GM18909 (cell line): ENCODE data around the gene CYGB.
"Not testable (repeated sequence)": the region's sequence is repeated elsewhere in the genome, so short reads cannot be mapped to it uniquely, and the experiment has no call there.

Source experiments
- ATAC-seq: cut with Tn5 transposase; IDR thresholded peaks from one replicate; pipeline ENCODE4 v1.9.1; 2021; ENCODE audit warnings: mild to moderate bottlenecking; ENCODE audit not compliant: unreplicated experiment, poor library complexity

Gene CYGB

DNA sequence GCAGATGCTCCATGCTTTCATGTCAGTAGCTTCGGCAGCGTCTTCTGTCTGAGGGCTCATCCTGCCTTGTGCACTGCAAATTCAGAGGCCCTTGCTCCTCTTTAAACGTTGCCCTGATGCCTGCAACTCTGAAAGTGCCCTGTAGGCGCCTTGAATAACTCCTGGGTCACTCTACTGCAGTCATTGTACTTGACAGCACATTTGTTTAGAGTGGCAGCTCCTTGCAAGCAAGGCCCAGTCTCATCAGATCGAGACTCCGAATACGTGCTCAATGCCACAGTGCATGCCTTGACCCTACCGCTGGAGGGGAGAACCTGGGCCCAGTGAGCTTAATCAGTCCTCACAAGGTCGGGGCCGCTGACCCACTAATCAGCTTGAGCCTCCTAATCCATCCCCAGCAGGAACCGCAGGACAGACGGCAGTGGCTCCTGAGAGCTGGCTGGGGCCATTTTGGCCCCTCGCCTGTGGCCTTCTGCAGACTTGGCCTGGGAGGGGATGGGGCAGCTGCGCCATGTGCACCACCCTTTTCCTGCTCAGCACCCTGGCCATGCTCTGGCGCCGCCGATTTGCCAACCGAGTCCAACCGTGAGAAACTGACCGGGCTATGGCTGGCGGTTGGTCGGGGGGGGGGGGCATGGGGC lies 2.2 kb upstream of the CYGB start, which contains the start of gene PRCD:
Gene PRCD (plus strand): TSS at position 414 of the 641 bp plus-strand sequence. CDS start 98 bp downstream, at position 512.
- ATAC-seq = no peak

DNA sequence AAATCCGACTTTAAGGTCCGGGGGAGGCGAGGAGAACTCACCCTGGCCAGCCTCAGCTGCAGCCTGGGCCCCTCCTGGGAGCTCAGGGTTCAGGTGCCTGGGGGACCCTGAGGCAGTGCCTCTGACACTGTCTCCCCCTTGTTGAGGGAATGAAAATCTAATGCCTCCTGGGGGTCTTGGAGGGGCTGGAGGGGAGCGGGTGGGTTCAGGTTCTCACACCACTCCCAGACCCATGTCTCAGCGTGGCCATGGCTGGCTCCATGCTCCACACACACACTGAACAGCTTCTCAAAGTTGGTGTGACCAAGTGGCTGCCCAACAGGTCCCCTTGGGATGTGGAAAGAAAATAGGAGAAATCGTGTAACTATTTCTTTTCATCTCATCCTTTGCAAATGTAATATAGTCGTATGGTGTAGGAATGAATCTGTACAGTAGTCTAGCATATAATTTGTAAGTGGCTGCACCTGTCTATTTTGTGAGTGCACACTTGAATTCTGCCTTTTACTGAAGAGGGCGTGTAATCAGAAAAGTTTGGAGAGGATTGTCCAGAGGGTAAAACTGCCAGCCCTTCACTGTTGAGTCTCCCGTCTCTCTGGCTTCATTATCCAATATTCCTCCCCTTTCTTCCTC lies 1.5 kb upstream of the CYGB start:
- ATAC-seq = no peak

DNA sequence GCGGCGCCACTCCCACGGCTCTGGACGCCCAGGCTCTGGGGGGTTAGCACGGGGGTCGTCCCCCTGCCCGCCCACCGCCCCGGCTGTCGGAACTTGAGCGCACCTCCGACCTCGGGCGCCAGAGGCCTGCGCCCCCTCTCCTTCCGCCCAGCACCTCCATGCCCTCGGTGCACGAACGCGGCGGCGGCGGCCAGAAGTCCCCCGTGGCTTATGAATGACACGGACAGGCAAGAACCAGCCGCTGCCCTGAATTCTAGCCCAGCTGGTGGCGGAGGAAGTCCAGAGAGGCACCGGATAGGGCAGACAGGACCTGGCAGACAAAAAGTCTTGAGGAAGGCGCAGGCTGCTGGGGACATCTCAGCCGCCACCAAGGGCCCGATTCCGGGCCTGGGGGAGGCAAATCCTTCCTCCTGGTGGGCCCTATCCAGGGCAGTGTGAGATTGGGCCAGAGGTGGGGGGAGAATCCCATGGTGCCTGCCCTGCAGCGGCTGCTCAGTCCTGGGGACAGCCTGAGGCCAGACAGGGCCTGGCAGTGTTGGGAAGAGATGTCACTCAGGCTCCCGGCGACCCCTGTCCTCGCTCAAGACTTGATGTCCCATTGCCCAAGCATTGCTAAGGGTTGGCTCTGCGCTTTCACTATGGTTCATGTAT lies 897 bp upstream of the CYGB start:
- ATAC-seq = no peak

DNA sequence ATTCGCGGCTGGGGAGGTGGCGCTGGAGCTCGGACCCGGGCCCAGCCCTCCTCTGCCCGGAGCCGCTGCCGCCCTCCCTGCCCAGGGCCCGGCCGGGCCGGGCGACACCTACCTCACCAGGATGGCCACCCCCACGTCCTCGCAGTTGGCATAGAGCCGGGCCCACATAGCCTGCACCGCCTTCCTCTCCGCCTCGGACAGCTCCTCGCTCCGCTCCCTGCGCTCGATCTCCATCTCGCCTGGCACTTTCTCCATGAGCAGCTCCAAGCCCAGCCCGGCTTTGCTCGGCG lies 276 bp downstream of the CYGB start:
- no peak for ATAC-seq

DNA sequence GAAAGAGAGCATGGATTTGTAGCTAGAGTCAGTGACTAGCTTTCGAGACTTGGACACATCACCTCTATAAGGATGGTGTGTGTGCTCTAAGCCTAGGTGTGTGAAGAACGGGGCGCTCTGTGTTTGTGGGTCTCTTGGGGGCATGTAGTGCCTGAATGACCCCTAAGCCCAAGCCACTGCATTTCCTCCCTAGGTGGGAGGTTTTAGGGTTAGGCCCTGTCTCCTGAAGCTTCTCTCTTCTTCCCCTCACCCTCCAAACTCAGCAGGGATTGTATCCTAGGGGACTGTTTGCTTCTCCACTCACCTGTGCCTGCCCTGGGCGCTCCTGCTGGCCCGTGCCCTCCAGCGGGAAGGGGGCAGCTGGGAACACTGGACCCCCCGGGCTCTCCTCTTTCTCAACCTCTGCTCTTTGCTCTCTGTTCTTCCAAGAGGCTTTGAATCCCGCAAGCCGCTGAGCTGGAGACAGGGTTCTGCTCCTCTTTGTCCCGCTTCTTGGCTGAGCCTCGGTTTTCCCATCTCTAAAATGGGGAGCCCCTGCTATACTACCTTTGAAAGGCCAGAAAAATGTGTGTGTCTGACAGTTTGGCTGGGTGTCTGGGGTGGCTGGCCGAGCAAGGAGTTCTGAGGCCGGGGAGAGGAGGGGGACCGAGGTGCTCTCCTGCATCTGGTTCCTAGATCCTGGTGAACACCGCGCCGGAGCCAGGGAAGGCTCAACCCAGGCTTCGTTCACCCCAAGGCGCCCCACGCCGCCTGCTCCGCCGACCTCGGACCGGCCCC lies 810 bp downstream of the CYGB start:
- ATAC-seq = no peak

DNA sequence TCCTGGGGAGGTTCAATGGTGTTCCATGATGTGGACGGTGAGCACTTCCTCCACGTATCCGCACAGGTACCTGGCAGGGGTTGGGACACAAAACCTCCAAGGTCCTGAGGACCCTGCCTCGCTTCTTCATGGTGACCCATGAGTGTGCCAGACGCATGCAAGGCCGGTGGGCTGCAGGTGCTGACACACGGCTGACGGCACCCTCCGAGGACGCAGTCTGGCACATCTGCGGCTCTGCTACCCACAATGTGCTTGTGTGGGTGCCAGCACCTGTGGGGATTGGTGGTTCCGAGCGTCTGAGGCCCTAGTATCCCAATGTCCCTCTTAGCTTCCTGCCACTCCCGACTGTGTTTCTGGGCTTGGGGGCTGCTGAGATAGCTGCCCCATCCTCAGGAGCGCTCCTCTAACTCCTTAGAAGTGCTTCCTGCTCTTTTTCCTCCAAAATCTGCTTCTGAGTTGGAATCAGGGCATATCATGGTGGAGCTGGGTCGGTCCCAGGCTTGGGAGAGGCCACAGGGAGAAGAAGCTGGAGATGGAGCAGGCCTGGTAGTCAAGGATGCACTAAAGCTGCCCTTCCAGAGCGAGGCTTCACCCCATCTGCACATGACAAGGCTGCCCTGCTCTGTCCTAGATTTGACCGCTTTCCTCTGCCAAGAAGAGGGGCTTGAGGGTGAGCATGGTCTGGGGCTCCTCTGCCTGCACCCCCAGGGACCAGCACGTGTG lies 1.6 kb downstream of the CYGB start:
- no peak for ATAC-seq

DNA sequence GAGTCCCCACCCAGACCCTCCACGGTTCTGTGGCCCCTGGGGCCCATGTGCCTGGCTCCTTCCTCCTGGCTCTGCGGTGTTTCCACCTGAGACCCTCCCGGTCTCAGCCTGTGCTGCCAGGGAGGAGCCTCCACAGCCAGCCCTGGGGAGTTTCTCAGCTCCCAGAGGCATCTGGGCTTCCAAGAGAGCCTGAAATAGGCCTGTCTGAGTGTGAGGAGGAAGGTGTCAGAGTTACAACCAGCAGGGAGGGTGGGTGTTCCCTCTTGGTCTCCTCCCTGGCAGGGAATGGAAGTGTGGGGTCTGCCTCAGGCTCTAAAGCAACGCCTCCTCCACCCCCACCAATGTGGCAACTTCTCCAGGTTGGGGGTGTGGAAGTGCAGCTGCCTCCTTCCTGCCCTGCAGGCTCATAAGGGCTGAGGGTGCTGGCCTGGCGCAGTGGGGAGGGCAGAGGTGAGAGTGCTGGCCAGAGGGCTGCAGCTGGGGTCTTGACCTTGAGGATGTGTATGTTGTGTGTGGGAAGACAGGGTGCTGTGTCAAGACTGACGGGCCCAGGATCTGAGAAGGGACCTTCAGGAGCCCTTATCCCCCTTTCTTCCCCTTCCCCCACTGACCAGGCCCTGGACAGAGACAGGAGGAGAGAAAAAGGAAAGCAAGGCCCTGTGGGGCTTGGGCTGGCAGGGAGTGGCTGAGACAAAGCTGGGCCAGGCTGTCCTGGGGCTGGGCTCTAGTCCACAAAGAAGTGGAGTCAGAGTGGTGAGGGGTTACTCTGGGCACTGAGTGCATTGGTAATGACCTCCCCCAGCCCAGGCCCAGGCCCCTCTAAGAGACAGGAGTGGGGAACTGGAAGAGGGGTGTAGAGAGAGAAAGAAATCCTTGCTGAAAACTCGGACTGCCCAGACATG lies 2.4 kb downstream of the CYGB start:
- no peak for ATAC-seq

DNA sequence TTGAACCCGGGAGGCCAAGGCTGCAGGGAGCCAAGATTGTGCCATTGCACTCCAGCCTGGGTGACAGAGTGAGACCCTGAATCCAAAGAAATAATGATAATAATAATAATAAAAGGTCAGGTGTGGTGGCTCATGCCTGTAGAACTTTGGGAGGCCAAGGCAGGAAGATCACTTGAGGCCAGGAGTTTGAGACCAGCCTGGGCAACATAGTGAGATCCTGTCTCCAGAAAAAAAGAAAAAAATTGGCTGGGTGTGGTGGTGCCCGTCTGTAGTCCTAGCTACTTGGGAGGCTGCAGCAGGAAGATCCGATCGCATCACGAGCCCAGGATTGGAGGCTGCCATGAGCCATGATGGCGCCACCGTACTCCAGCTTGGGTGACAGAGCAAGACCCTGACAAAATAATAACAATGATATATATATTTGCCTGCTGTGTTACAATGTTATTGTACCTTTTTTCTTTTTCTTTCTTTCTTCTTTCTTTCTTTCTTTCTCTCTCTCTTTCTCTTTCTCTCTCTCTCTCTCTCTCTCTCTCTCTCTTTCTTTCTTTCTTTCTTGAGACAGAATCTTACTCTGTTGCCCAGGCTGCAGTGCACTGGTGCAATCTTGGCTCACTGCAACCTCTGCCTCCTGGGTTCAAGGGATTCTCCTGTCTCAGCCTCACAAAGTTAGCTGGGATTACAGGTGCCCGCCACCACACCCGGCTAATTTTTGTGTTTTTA lies 3.7 kb downstream of the CYGB start:
- not testable (repeated sequence) for ATAC-seq

DNA sequence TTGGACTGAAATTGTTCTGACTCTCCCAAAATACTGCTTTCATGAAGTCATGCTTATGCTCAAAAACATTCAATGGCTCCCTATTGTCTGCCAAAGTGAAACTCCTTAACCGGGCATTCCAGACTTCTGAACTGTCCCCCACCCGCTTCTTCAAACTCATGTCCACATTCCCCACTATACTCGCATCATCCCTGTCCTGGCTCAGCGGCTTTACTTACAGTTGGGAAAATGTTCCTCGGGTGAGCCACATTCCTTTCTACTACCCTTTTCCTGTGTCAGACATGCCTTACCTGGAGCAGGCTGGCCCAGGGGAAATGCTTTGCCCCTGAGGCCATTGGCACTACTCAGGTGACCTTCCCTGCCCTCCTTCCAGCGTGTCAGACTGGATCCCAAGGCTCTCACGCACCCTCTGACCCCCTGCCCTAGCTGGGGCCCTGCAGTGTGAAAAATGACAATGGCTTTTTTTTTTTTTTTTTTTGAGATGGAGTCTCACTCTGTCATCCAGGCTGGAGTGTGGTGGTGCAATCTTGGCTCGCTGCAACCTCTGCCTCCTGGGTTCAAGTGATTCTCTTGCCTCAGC lies 5.3 kb downstream of the CYGB start:
- no peak for ATAC-seq

DNA sequence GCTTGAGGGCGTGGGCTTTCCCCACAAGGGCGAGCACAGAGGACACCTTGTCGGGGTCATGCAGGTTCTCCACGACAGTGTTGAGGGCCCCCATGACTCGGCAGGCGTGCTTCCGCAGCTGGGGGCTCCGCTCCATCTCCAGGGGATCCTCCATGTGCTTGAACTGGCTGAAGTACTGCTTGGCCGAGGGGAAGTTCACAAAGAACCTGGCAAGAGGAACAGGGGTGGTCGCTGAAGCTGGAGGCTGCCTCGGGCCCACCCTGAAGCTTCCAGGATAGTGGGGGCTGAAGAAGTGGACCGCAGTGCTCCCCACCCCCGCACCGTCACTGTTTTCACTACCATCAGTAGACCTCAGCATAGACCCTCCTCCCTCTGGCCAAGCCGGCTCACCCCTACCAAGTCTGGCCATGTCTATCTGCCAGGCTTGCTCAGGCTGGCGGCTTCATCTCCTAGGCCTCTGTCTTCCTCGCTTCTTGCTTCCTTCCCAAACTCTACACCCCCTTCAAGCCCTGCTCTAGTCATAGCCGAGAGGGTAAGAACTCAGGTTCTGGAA lies 5.9 kb downstream of the CYGB start:
- ATAC-seq = no peak

DNA sequence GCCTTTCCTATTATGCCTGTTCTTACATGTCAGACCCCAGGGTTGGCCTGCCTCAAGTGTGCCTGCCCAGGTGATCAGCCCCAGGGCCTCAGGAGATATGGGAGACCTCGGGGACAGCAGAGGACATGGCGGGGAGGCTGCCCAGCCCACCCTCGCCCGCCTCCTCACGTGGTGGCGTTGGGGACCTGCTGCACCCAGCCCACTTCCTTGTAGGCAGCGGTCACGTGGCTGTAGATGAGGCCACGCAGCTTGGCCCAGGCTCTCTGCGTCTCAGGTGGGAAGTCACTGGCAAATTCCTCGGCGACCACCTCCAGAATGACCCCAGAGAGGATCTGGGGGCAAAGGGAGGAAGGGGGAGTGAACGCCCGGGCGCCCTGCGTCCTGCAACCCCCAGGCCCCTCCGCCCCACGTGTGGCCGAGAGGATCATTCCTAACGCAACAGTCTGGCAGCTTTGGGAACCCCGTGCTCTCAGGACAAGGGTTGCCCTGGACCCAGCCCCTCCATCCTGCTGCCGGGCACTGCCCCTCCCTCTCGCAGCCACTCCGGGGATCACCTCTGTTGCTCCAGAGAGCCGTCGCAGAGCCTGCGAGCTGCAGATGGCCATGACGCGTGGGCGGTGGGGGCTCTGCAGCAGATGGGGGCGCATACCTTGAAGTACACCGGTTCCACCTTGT lies 6.6 kb downstream of the CYGB start:
- ATAC-seq = no peak

DNA sequence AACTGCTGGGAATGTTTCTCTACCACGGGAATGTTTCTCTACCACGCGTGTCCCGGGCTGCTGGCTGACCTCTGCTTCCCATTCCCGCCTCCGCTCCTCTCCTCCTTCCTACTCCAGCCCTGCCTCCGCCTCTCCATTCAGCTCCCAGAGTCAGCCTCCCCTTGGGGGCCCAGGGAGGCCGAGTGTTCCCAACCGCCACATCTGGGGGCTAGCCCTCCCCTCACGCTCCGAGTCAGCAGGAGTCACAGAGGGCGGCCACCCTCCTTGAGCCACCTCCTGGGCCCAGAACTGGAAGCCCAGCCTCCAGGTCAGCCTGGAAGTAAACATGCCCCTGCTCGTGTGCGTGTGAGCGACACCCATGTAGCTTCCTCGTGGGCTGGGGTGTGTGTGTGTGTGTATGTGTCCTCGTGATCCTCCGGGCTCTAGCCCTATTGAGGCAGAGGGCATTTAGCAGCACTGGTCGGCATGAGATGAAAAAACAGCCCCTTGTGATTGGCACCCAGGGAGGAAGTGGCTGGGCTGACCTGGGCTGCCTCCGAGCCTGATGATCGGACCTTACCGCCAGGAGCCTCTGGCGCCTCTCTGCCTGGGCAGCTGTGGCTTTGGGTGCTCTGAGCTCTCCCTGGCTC lies 7.3 kb downstream of the CYGB start:
- no peak for ATAC-seq

DNA sequence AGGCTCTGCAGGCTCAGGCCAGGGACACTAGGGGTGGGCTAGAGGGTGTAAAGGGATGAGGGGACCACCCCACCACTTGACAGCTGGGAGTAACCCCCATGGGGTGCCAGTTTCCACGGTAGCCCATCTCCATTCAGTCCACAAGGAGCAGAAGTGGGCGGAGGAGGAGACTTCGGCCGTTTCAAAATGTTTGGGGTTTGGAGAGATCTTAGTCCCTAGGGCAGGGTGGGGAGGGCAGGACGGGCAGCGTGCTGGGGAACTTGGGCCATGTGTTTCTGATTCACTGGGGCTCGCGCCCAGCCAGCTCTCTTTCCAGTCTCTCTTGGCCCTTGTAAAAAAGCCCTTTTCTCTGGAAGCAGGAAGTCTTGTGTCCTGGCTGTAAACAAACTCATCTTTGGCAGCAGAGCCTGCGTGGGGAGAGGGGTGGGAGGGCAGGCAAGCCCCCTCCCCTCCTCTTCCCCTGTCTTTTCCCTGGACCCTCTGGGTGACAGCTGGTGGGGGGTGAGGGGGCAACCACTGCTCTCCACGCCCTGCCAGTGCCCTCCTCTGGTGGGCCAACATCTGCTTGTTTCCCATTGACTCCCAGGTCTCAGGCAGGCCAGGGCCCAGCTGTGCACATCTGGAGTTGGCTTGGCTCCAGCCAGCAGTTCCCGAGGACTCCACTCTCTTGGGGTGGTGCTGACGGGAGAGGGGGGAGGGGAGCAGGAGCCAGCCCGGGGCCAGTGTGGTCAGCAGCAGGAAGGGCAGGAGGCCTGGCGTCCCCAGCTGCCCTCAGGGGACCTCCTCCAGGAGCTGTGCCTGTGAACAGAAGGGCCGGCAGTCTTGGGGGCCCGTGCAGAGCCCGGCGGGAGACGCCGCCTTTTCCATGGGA lies 8.1 kb downstream of the CYGB start:
- no peak for ATAC-seq

DNA sequence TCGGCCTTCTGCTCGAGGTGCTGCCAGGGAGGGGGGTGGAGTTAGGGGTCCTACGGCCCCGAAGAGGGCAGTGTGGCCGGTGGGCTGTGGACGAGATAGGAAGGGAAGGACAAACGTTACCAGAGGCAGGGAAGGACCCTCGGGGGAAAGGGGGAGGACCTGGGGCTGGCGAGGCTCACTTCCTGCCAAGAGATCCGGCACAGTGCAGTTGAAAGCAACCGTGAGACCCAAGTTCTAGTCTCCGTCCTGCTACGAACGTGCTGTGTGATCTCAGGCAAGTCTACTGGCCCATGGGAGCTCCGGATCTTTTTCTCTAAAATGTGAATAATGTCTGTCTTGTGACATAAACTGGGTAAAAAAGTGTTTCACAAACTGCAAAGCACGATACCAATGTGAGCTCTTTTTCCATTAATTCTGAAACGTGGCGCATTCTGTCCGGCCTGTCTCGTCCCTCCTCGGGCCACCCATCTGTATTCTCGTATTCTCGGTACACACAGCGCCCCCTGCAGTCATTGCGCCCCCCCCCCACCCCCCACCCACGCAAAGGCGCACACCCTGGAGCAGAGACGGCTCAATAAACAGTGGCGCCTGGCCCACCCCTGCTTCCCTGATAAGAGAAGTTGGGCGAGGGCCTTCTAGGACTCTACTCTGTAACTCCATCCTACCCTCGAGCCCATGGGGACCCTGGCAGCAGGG lies 8.8 kb downstream of the CYGB start:
- no peak for ATAC-seq

DNA sequence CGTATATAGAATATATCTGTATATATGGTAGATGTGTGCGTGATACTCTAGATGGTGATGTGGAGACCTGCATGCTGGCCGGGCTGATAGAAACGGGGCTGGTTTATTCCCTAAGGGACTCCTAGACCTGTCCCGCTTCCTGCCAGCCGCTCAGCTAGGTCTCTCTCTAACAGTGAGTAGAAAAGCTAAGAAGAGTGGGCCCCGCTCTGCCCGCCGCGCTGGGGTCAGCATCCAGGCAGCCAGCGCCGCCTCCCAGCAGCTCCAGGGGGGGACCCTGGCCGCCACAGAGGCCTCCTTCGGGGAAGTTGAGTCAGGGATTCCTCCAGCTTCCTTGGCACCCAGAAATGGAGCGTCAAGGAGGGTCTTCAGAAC lies 9.4 kb downstream of the CYGB start:
- ATAC-seq = peak; percentile 35
